HL-60 (cell line): ENCODE results near the gene RYR3.

Experiments
- DNase-seq, 2 experiments: peaks; one replicate each; pipeline ENCODE4 v3.0.0-alpha.2; 2010 to 2020; ENCODE audit warnings: low read depth in 1 of 2, low spot score in 1 of 2
- H3K27ac ChIP-seq: fragments of 250-450 bp; sonication (Bioruptor Pico); replicated peaks from 2 replicates; pipeline ENCODE4 v1.5.1; 2020; ENCODE audit warnings: mild to moderate bottlenecking, moderate library complexity
- H3K27me3 ChIP-seq: fragments of 250-450 bp; sonication (Bioruptor Pico); 2 replicates; pipeline ENCODE4 v1.5.1; 2021; ENCODE audit warnings: mild to moderate bottlenecking, moderate library complexity; ENCODE audit not compliant: insufficient read depth, poor library complexity, severe bottlenecking
- H3K4me3 ChIP-seq: replicated peaks from 2 replicates; pipeline ENCODE4 v1.5.1; 2011; ENCODE audit warnings: mild to moderate bottlenecking, control low read depth, low read length; ENCODE audit not compliant: insufficient read depth
- CTCF ChIP-seq: IDR thresholded peaks from one replicate; pipeline ENCODE4 v1.5.1; 2011; ENCODE audit warnings: low read length, control low read depth, inconsistent platforms; ENCODE audit not compliant: insufficient read depth
- GABPA ChIP-seq: IDR thresholded peaks from 2 replicates; pipeline ENCODE4 v1.6.1; 2012; ENCODE audit warnings: low read depth
- POLR2AphosphoS5 ChIP-seq: IDR thresholded peaks from 2 replicates; pipeline ENCODE4 v1.6.1; 2012; ENCODE audit warnings: low read depth
- REST ChIP-seq: IDR thresholded peaks from 2 replicates; pipeline ENCODE4 v1.6.1; 2012; ENCODE audit warnings: low read depth; ENCODE audit not compliant: insufficient replicate concordance
- SPI1 ChIP-seq: IDR thresholded peaks from 2 replicates; pipeline ENCODE4 v1.6.1; 2012; ENCODE audit warnings: low read depth, mild to moderate bottlenecking, borderline replicate concordance

Gene RYR3

GRCh38 chr15:33283576-33283975, 27.2 kb upstream of the RYR3 start:
- DNase-seq, result no peak
- H3K4me3 ChIP-seq, result no peak overlapping the region
- TF ChIP-seq SPI1, result no peak
- no peak for TF ChIP-seq POLR2AphosphoS5
- TF ChIP-seq GABPA, result no peak
- no peak for TF ChIP-seq CTCF
- TF ChIP-seq REST, result no peak
- no peaks in the 10 kb centered on the region for H3K27me3 ChIP-seq
- H3K27ac ChIP-seq, result no peak overlapping the region

- H3K27ac ChIP-seq, result no peak overlapping the region
- DNase-seq, result no peak
- no peak for TF ChIP-seq POLR2AphosphoS5
- TF ChIP-seq SPI1, result no peak
- no peak for TF ChIP-seq CTCF
- no peak for TF ChIP-seq GABPA
- no peak for TF ChIP-seq REST
- H3K4me3 ChIP-seq, result no peak overlapping the region
- no peaks in the 10 kb centered on the region for H3K27me3 ChIP-seq
Observed at GRCh38 chr15:33284336-33284735, 26.4 kb upstream of the RYR3 start.

GRCh38 chr15:33292717-33293307, 18.0 kb upstream of the RYR3 start:
- no peak for TF ChIP-seq SPI1
- TF ChIP-seq POLR2AphosphoS5, result no peak
- TF ChIP-seq GABPA, result no peak
- TF ChIP-seq REST, result no peak
- peak; percentile 30 for TF ChIP-seq CTCF
- Histone ChIP-seq H3K27ac (no peak overlapping the region), H3K4me3 (no peak overlapping the region), H3K27me3 (no peaks in the 10 kb centered on the region)
- DNase-seq, result peak in 1 of 2 experiments; percentile 43
